ENCODE data around the gene ZBTB20. TPM values are rescaled to one million over a fixed set of nuclear protein-coding genes. Genes with fewer than 3 reads are reported as not detected.

ZBTB20 gene
- total RNA-seq, 1 donor from 2014 or later, result 63.3 TPM

GRCh38 chr3:114481113-114481512 lies 666.0 kb downstream of the ZBTB20 start:
- no peak for DNase-seq (ENCODE audit: low spot score)

GRCh38 chr3:114480442-114480841 lies 666.6 kb downstream of the ZBTB20 start:
- no peak for DNase-seq (ENCODE audit: low spot score)

GRCh38 chr3:114478801-114479200 lies 668.3 kb downstream of the ZBTB20 start:
- no peak for DNase-seq (ENCODE audit: low spot score)

GRCh38 chr3:114476511-114476910 lies 670.6 kb downstream of the ZBTB20 start:
- no peak for DNase-seq (ENCODE audit: low spot score)

GRCh38 chr3:114471478-114471877 lies 675.6 kb downstream of the ZBTB20 start:
- DNase-seq (ENCODE audit: low spot score), result no peak

GRCh38 chr3:114469070-114469469 lies 678.0 kb downstream of the ZBTB20 start:
- no peak for DNase-seq (ENCODE audit: low spot score)

- no peak for DNase-seq (ENCODE audit: low spot score)
Observed at GRCh38 chr3:114466816-114467215, 680.3 kb downstream of the ZBTB20 start.

GRCh38 chr3:114466251-114466650 lies 680.8 kb downstream of the ZBTB20 start:
- DNase-seq (ENCODE audit: low spot score), result no peak

GRCh38 chr3:114464548-114464947 lies 682.5 kb downstream of the ZBTB20 start:
- no peak for DNase-seq (ENCODE audit: low spot score)

GRCh38 chr3:114462750-114463149 lies 684.3 kb downstream of the ZBTB20 start:
- DNase-seq (ENCODE audit: low spot score), result no peak

GRCh38 chr3:114460459-114460858 lies 686.6 kb downstream of the ZBTB20 start:
- no peak for DNase-seq (ENCODE audit: low spot score)

- DNase-seq (ENCODE audit: low spot score), result no peak
Observed at GRCh38 chr3:114456742-114457141, 690.3 kb downstream of the ZBTB20 start.

- no peak for DNase-seq (ENCODE audit: low spot score)
Observed at GRCh38 chr3:114455432-114455831, 691.7 kb downstream of the ZBTB20 start.

GRCh38 chr3:114454551-114455251 lies 692.4 kb downstream of the ZBTB20 start:
- DNase-seq (ENCODE audit: low spot score), result peak; percentile 11

- DNase-seq (ENCODE audit: low spot score), result no peak
Observed at GRCh38 chr3:114453361-114453780, 693.7 kb downstream of the ZBTB20 start.

GRCh38 chr3:114452937-114453336 lies 694.2 kb downstream of the ZBTB20 start:
- no peak for DNase-seq (ENCODE audit: low spot score)

GRCh38 chr3:114452256-114452655 lies 694.8 kb downstream of the ZBTB20 start:
- no peak for DNase-seq (ENCODE audit: low spot score)

- peak; percentile 21 for DNase-seq (ENCODE audit: low spot score)
Observed at GRCh38 chr3:114451561-114452018, 695.5 kb downstream of the ZBTB20 start.

- peak; percentile 64 for DNase-seq (ENCODE audit: low spot score)
Observed at GRCh38 chr3:114451051-114451451, 696.0 kb downstream of the ZBTB20 start.

GRCh38 chr3:114450008-114450596 lies 697.0 kb downstream of the ZBTB20 start:
- no peak for DNase-seq (ENCODE audit: low spot score)

GRCh38 chr3:114449271-114450007 lies 697.6 kb downstream of the ZBTB20 start:
- peak; percentile 9 for DNase-seq (ENCODE audit: low spot score)

GRCh38 chr3:114447950-114448479 lies 699.1 kb downstream of the ZBTB20 start:
- no peak for DNase-seq (ENCODE audit: low spot score)
